Measurements from ENCODE around the gene MGST3.
"Not testable (repeated sequence)": the region's sequence is repeated elsewhere in the genome, so short reads cannot be mapped to it uniquely, and the experiment has no call there.

Gene MGST3

GRCh38 chr1:165659581-165659895 is 28.5 kb downstream of the MGST3 start:
- no peak for DNase-seq

DNA sequence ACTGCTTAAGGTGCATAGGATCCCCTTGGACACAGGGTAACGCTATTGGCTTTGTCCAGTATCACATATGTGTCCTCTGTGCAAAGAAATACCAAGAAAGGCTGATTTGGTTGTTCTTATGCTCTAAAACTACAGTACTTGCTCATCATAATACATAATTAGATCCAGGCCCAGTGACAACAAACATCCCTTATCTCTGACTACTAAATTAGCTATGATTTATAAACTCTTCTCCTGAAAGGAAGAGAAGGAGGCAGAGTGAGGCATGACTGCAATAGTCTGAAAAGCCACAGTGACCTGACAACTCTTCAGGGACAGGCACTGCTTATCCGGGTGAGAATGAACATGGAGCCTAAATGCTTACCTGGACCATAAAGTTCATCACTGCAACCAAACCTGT is 30.7 kb downstream of the MGST3 start:
- no peak for DNase-seq

- DNase-seq, result no peak
These were observed 31.2 kb downstream of the MGST3 start for GRCh38 chr1:165662186-165662585.

DNA sequence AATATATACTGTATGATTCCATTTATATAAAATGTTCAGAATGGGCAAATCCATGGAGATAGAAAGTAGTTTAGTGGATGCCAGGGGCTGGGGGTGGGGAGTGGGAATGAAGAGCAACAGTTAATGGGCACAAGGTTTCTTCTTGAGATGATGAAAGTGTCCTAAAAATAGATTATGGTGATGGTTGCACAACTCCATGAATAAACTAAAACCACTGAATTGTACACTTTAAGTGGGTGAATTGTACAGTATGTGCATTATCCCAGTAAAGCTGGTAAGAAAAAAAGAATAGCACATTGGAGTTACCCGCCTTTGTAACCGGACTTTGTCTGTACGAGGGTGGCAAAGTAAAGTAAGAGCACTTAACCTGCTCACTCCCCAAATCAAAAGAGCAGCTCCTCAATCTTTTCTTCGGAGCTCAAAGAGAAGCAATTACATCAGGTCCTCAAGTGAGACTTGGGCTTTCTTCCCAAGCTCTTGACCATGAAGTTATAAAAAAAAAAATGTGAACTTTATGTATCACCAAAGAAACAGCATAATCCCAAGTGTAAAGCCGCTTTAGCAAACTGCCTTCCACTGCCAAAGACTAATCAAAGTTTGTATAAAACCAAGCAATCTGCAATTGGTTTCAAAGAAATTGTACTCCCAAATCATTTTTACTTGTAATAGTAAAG is 35.3 kb downstream of the MGST3 start:
- DNase-seq, result no peak

DNA sequence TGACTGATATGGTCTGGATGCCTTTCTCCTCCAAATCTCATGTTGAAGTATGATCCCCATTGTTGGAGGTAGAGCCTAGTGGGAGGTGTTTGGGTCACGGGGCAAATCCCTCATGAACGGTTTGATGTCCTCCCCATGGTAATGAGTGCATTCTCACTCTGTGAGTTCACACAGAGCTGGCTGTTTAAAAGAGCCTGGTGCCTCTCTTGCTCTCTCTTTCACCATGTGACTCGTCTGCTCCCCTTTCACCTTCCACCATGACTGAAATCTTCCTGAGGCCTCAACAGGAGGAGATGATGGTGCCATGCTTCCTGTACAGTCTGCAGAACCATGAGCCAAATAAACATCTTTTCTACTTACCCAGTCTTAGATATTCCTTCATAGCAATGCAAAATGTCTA is 37.1 kb downstream of the MGST3 start:
- no peak for DNase-seq

- DNase-seq, result no peak
These were observed 40.5 kb downstream of the MGST3 start for GRCh38 chr1:165671526-165671925.

- no peak for DNase-seq
These were observed 43.6 kb downstream of the MGST3 start for GRCh38 chr1:165674599-165674998.

DNA sequence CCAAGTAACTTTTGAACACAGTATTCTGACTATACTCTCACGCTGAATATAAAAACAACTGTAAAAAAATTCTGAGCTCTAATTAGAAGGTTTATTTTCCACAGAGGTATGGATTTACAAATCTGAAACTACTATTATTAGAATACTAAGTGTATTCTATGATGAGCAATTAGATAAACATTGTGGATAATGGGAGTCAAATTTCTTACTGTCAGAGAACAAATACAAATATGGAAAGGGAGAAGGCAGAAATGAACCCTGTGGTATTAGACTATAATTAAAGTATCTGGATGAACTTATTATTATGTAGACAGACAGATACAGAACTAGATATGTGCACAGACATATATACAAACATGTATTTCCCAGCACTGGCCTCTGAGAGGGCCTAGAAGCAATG is 44.8 kb downstream of the MGST3 start:
- DNase-seq, result no peak

- no peak for DNase-seq
These were observed 47.5 kb downstream of the MGST3 start for GRCh38 chr1:165678509-165678908.

DNA sequence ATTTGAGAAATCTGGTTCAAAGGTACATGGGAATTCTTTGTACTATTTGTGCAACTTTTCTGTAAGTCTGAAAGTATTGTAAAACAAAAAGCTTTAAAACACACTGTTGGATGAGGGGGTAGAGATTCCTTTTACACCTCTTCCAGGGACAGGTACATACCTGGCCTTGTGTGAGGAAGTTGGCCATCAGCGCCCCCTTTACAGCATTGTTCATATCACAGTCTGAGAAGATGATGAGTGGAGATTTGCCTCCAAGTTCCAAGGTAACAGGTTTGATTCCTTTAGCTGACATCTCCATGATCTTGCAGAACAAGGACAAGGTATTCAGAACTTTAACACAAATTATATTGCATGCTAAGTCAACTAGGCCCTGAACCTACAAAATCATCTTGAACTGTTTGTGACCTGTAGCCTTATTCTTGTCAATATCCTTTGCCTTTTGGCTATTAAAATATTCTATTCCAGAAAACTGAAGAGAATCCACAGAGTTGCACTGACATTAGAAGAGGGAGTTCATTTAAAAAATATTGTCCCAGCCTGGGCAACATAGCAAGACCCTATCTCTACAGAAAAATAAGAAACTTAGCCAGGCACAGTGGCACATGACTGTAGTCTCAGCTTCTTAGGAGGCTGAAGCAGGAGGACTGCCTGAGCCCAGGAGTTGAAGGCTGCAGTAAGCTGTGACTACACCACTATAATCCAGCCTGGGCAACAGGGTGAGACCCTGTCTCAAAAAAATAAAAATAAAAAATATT is 48.4 kb downstream of the MGST3 start:
- DNase-seq, result no peak

- no peak for DNase-seq
These were observed 49.3 kb downstream of the MGST3 start for GRCh38 chr1:165680303-165680702.

- not testable (repeated sequence) for DNase-seq
These were observed 49.7 kb downstream of the MGST3 start for GRCh38 chr1:165680773-165681172.

DNA sequence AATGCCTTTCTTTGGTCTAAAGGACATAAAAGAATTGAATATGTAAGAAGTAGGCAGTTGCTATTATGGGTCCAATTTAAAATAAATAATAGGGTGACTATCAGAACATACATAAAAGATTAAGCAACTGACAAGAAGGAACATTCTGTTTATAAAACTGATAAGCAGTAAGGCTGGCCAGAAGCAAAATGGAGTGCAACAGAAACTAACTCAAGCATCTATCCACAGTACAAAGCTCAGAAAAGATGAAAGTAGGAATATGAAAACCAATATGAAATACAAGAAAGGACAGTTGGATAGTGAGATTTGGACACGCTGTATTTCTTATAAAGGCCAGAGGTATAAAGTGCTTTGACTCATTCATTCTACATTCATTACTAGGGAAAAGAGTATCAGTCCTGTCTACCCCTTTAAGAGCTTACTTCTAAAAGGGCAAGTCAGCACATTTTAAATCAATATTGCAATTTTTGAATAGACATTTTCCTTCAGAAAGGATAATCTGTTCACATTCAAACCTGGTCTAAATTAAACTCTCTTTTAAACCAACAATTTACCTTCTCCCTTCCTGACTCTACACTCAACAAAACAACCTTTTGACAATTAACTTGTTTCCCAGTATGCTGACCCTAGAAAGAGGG is 52.9 kb downstream of the MGST3 start:
- DNase-seq, result no peak

GRCh38 chr1:165686121-165686970 is 55.3 kb downstream of the MGST3 start:
- DNase-seq, result no peak

- no peak for DNase-seq
These were observed 56.0 kb downstream of the MGST3 start for GRCh38 chr1:165686971-165687433.

DNA sequence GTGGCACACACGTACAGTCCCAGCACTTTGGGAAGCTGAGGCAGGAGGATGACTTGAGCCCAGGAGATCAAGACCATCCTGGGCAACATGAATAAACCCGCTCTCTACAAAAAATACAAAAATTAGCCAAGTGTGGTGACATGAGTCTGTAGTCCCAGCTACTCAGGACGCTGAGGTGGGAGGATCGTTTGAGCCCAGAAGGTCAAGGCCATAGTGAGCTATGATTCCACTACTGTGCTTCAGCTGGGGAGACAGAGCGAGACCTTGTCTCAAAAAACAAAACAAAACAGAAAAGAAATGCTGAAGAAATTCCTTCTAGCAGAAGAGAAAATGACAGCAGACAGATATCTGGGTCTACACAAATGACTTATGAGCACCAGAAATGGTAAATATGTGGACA is 57.0 kb downstream of the MGST3 start:
- no peak for DNase-seq

DNA sequence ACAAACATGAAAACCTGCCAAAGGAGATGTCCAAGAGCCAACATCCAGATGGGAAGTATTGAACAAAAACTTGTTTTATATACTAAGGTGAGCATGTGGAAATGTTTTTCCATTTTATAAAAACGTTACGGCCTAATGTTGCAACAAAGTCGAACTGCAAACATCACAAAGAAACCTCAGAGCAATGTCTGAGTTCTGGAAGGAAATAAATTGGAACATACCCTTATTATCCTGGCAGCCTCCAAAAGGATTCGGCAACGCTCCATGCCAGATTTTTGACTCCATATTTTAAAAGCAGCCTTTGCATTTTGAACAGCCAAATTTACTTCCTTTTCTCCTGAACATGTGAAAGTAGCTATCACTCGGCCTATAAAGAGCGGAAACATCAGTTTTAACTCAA is 64.0 kb downstream of the MGST3 start:
- DNase-seq, result no peak

DNA sequence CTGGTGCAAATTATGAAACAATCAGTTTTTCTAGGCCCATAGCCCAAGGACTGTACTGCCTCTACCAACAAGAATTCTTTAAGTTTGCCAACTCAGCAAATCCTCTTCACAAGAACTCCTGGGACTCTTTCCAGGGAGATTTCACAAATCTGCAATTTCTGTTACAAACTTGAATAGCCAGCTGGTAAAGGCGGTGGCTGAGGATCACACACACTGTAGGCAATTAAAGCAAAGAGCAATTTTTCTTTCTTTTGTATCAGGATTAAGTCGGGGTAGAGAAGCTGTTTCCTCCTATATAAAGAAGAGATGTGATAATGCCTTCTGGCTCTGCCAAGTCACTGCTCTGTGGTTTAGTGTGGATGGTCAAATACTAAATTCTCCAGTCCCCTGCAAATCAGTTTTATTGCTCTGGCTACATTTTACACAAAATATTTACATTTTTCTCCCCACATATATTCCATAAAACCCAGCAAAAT is 65.6 kb downstream of the MGST3 start:
- no peak for DNase-seq

DNA sequence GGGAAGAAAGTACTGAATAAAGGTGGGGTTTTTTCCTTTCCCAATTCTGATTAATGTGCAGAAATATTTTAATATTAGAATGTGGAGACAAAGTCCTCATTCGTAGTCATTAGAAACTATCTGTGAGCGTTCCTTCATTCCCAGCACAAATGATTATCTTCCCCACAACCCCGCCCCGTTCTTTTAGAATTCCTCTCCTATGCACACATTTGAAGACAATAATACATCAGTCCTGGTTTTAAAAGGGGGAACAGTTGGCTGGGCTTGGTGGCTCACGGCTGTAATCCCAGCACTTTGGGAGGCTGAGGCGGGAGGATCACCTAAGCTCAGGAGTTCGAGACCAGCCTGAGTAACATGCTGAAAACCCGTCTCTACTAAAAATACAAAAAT is 66.5 kb downstream of the MGST3 start:
- DNase-seq, result no peak

GRCh38 chr1:165697881-165698760 is 67.1 kb downstream of the MGST3 start, which contains the start of gene ALDH9A1:
Gene ALDH9A1, minus strand, starts transcription at chr1:165698562. Its CDS starts 4 bp downstream, at chr1:165698558.
- peak; percentile 80 for DNase-seq

- DNase-seq, result no peak
These were observed 67.7 kb downstream of the MGST3 start for GRCh38 chr1:165698761-165699052.

GRCh38 chr1:165699577-165699976 is 68.5 kb downstream of the MGST3 start:
- no peak for DNase-seq

Data from DMS153 (cell line).